HepG2 (cell line): ENCODE results near the gene ELMO2. TPM values are rescaled to one million over a fixed set of nuclear protein-coding genes. Genes with fewer than 3 reads are reported as not detected.

Experiments
- ATF7 ChIP-seq, 2 experiments: fragments of 450-650 bp in 1 of 2; sonication (generic) in 1 of 2; formaldehyde crosslinking in 1 of 2; IDR thresholded peaks; 2 replicates each; pipeline versions ENCODE4 v1.4.0 to v1.6.1; 2016 to 2020; ENCODE audit warnings: antibody characterized with exemption in 1 of 2, mild to moderate bottlenecking in 1 of 2, missing genetic modification reagents in 1 of 2
- DPF2 ChIP-seq: sonication (generic); formaldehyde crosslinking; IDR thresholded peaks from 2 replicates; pipeline ENCODE4 v1.4.0; 2020; ENCODE audit warnings: mild to moderate bottlenecking, low read depth, missing genetic modification reagents, borderline replicate concordance
- HNRNPL ChIP-seq: fragments of 200-400 bp; formaldehyde crosslinking; IDR thresholded peaks from 2 replicates; pipeline ENCODE4 v1.6.1; 2017; ENCODE audit warnings: mild to moderate bottlenecking, low read depth, low read length
- HNRNPLL ChIP-seq: fragments of 200-400 bp; formaldehyde crosslinking; IDR thresholded peaks from 2 replicates; pipeline ENCODE4 v1.6.1; 2017; ENCODE audit warnings: mild to moderate bottlenecking, low read depth, low read length; ENCODE audit not compliant: poor library complexity, severe bottlenecking
- KLF6 ChIP-seq: IDR thresholded peaks from 2 replicates; pipeline ENCODE4 v1.8.0; 2016; ENCODE audit warnings: missing biosample characterization, missing genetic modification reagents
- RELA ChIP-seq: sonication (generic); formaldehyde crosslinking; IDR thresholded peaks from 2 replicates; pipeline ENCODE4 v1.4.0; 2020; ENCODE audit warnings: missing genetic modification reagents
- SIN3A ChIP-seq: IDR thresholded peaks from 2 replicates; pipeline ENCODE4 v1.6.1; 2011; ENCODE audit warnings: low read depth, mild to moderate bottlenecking, control low read depth, low read length, borderline replicate concordance
- WIZ ChIP-seq: sonication (generic); formaldehyde crosslinking; IDR thresholded peaks from 2 replicates; pipeline ENCODE4 v1.5.1; 2020; ENCODE audit warnings: mild to moderate bottlenecking, missing genetic modification reagents
- ZHX1 ChIP-seq: sonication (generic); formaldehyde crosslinking; IDR thresholded peaks from 2 replicates; pipeline ENCODE4 v1.8.1; 2022; ENCODE audit warnings: low read depth, mild to moderate bottlenecking, missing genetic modification reagents
- ZNF253 ChIP-seq: sonication (generic); formaldehyde crosslinking; IDR thresholded peaks from 2 replicates; pipeline ENCODE4 v1.8.0; 2022; ENCODE audit warnings: mild to moderate bottlenecking, missing genetic modification reagents, borderline replicate concordance
- ZNF276 ChIP-seq: sonication (generic); formaldehyde crosslinking; IDR thresholded peaks from 2 replicates; pipeline ENCODE4 v1.4.0; 2020; ENCODE audit warnings: mild to moderate bottlenecking, low read depth, missing genetic modification reagents
- ZNF280D ChIP-seq: sonication (generic); formaldehyde crosslinking; IDR thresholded peaks from 2 replicates; pipeline ENCODE4 v1.5.1; 2020; ENCODE audit warnings: mild to moderate bottlenecking, missing genetic modification reagents
- ZNF607 ChIP-seq: sonication (generic); formaldehyde crosslinking; IDR thresholded peaks from 2 replicates; pipeline ENCODE4 v1.5.1; 2020; ENCODE audit warnings: missing genetic modification reagents, mild to moderate bottlenecking, borderline replicate concordance
- ZNF678 ChIP-seq: sonication (generic); formaldehyde crosslinking; IDR thresholded peaks from 2 replicates; pipeline ENCODE4 v1.4.0; 2020; ENCODE audit warnings: mild to moderate bottlenecking, missing genetic modification reagents
- ZNF776 ChIP-seq: sonication (generic); formaldehyde crosslinking; IDR thresholded peaks from 2 replicates; pipeline ENCODE4 v1.4.0; 2020; ENCODE audit warnings: mild to moderate bottlenecking, missing genetic modification reagents
- ZNF784 ChIP-seq: sonication (generic); formaldehyde crosslinking; IDR thresholded peaks from 2 replicates; pipeline ENCODE4 v1.5.1; 2020; ENCODE audit warnings: missing genetic modification reagents, mild to moderate bottlenecking, borderline replicate concordance
- ZZZ3 ChIP-seq: sonication (generic); formaldehyde crosslinking; IDR thresholded peaks from 2 replicates; pipeline ENCODE4 v1.4.0; 2020; ENCODE audit warnings: missing genetic modification reagents, mild to moderate bottlenecking, borderline replicate concordance
- polyA plus RNA-seq, 8 experiments: library from polyadenylated mRNA; depleted of rRNA in 3 of 8; stranded (reverse) in 7 of 8; unstranded in 1 of 8; fragments of >200 nt; fragmentation: Illumina TruSeq in 4 of 8; extraction: Trizol in 4 of 8; gene quantifications; 2 replicates each; pipeline versions ENCODE4 v1.2.1 to v1.2.3, GENCODE V29; 2011 to 2016; ENCODE audit warnings: low read depth in 4 of 8, missing spikeins in 1 of 8, mixed read lengths in 1 of 8; ENCODE audit not compliant: insufficient read depth in 1 of 8
- total RNA-seq, 5 experiments: library from RNA; depleted of rRNA; stranded (reverse); fragments of >200 nt; fragmentation: Illumina TruSeq; extraction: Trizol; gene quantifications; 2 replicates each; pipeline ENCODE4 v1.2.3, GENCODE V29; 2016; ENCODE audit warnings: low read depth in 1 of 5

The ELMO2 gene
- total and polyA plus RNA-seq, 2 of the 13 experiments (the other 11 are each of a cell fraction or from before 2014, with no cell fraction given): 30.6 to 35.7 TPM

- TF ChIP-seq ZNF607 (0 out of 2 replicates have a peak, but pooled peaks have one; percentile 39), RELA (CRISPR knock-in tag) (0 out of 2 replicates have a peak, but pooled peaks have one; percentile 11), WIZ (CRISPR knock-in tag) (peak; percentile 56; the same call in 1 of the 2 replicates), ZNF784 (CRISPR knock-in tag) (no peak), HNRNPL (peak; percentile 97), ZNF280D (CRISPR knock-in tag) (0 out of 2 replicates have a peak, but pooled peaks have one; percentile 12), ZNF253 (CRISPR knock-in tag) (no peak), KLF6 (CRISPR knock-in tag) (no peak), ZNF776 (CRISPR knock-in tag) (0 out of 2 replicates have a peak, but pooled peaks have one; percentile 13), SIN3A (no peak), ZZZ3 (CRISPR knock-in tag) (0 out of 2 replicates have a peak, but pooled peaks have one; percentile 49), ZHX1 (CRISPR knock-in tag) (peak; percentile 27; the same call in 1 of the 2 replicates), ZNF678 (0 out of 2 replicates have a peak, but pooled peaks have one; percentile 52), ATF7 (IDR thresholded peaks at IDR 0.05) (no peak), ATF7 (CRISPR knock-in tag; IDR thresholded peaks at IDR 0.05) (peak; percentile 53; the same call in 1 of the 2 replicates), ZNF276 (CRISPR knock-in tag) (0 out of 2 replicates have a peak, but pooled peaks have one; percentile 45), DPF2 (CRISPR knock-in tag) (0 out of 2 replicates have a peak, but pooled peaks have one; percentile 41), HNRNPLL (peak; percentile 56)
Observed at GRCh38 chr20:46406986-46407670, 713 bp upstream of the ELMO2 start (continued).
